Prostate gland (tissue), 2 donors: Measurements from ENCODE around the gene EPSTI1. TPM values are rescaled to one million over a fixed set of nuclear protein-coding genes. Genes with fewer than 3 reads are reported as not detected.
"Not testable (repeated sequence)": the region's sequence is repeated elsewhere in the genome, so short reads cannot be mapped to it uniquely, and the experiment has no call there.

Source experiments
- DNase-seq: peaks from one replicate; pipeline ENCODE4 v3.0.0-alpha.2; 2019; ENCODE audit warnings: low spot score
- H3K27ac ChIP-seq, 2 donors: fragments of 200-600 bp; sonication (generic); 2 replicates each; pipeline ENCODE4 v1.5.1; 2017 to 2019
- H3K27me3 ChIP-seq: fragments of 200-600 bp; sonication (generic); replicated peaks from 2 replicates; pipeline ENCODE4 v1.5.1; 2019; ENCODE audit not compliant: insufficient read depth
- H3K36me3 ChIP-seq, 2 donors: fragments of 200-600 bp; sonication (generic); 1 replicate in 1 of 2; 2 replicates in 1 of 2; pipeline versions ENCODE4 v1.5.1 to v1.8.1; 2017 to 2019
- H3K4me1 ChIP-seq: fragments of 200-600 bp; sonication (generic); replicated peaks from 2 replicates; pipeline ENCODE4 v1.5.1; 2019
- H3K4me3 ChIP-seq, 2 donors: fragments of 200-600 bp; sonication (generic); 2 replicates each; pipeline ENCODE4 v1.5.1; 2017 to 2019
- H3K9me3 ChIP-seq: fragments of 200-600 bp; sonication (generic); 2 replicates; pipeline ENCODE4 v1.5.1; 2017
- CTCF ChIP-seq, 4 experiments: fragments of 200-600 bp in 2 of 4; fragments of 450-650 bp in 2 of 4; sonication (generic) in 2 of 4; IDR thresholded peaks; 1 replicate in 3 of 4; 2 replicates in 1 of 4; pipeline ENCODE4 v1.5.1; 2016 to 2019; ENCODE audit warnings: antibody characterized with exemption in 4 of 4, mild to moderate bottlenecking in 2 of 4, moderate library complexity in 2 of 4
- POLR2A ChIP-seq: fragments of 450-650 bp; IDR thresholded peaks from one replicate; pipeline ENCODE4 v1.6.1; 2016; ENCODE audit warnings: antibody characterized with exemption, mild to moderate bottlenecking
- POLR2AphosphoS5 ChIP-seq: sonication (generic); formaldehyde crosslinking; IDR thresholded peaks from one replicate; pipeline ENCODE4 v1.6.1; 2017; ENCODE audit warnings: antibody characterized with exemption
- WGBS: methylation state at CpG from one replicate; pipeline ENCODE4 v1.1.5; 2018; 5-methylcytosine and 5-hydroxymethylcytosine counted together
- intact Hi-C: fragments of 100-400 bp; cut with DNase I; formaldehyde crosslinking; loops from one replicate; pipeline ENCODE4 v1.14.2; 2022
- total RNA-seq, 2 donors: library from RNA; depleted of rRNA; stranded (reverse); fragments of >200 nt; gene quantifications; one replicate each; pipeline ENCODE4 v1.1.0, GENCODE V29; 2016

Gene EPSTI1, protein sequence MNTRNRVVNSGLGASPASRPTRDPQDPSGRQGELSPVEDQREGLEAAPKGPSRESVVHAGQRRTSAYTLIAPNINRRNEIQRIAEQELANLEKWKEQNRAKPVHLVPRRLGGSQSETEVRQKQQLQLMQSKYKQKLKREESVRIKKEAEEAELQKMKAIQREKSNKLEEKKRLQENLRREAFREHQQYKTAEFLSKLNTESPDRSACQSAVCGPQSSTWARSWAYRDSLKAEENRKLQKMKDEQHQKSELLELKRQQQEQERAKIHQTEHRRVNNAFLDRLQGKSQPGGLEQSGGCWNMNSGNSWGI
- 1 to 10 TPM; 1.7 to 8.0 TPM for total RNA-seq

GRCh38 chr13:42991898-42992763, at the start of gene EPSTI1:
EPSTI1 (minus strand) TSS chr13:42992241; CDS start chr13:42992165, 76 bp downstream.
- TF ChIP-seq POLR2AphosphoS5: no peak
- TF ChIP-seq CTCF (IDR thresholded peaks at IDR 0.05): no peak
- no peak for TF ChIP-seq POLR2A
- intact Hi-C loops: loop anchor here (5.0 kb wide), 1 partner anchor 45 kb away; no protein-coding TSS in a partner anchor
- Histone ChIP-seq H3K4me1 (peaks cover 3% of the 10 kb centered on the region), H3K27ac (peak within 1 kb of the TSS; percentile 79 to 82), H3K4me3 (peak within 1 kb of the TSS; percentile 46 to 56), H3K36me3 (no peaks in the 10 kb centered on the region), H3K27me3 (no peaks in the 10 kb centered on the region), H3K9me3 (no peaks in the 10 kb centered on the region)
- peak; percentile 47 for DNase-seq
- WGBS: 5% methylated on average over 45 of the region's 45 CpGs

- H3K36me3 ChIP-seq: no peaks in the 10 kb centered on the region
- intact Hi-C loops: no loop called here
- no peaks in the 10 kb centered on the region for H3K9me3 ChIP-seq
- 92% methylated on average over 1 of the region's 1 CpG for WGBS
- no peak overlapping the region for H3K4me3 ChIP-seq
- no peaks in the 10 kb centered on the region for H3K4me1 ChIP-seq
- no peak overlapping the region for H3K27ac ChIP-seq
- TF ChIP-seq POLR2AphosphoS5: no peak
- TF ChIP-seq POLR2A: no peak
- no peak for TF ChIP-seq CTCF (IDR thresholded peaks at IDR 0.05)
- DNase-seq: no peak
- no peaks in the 10 kb centered on the region for H3K27me3 ChIP-seq
These were observed 49.4 kb upstream of the EPSTI1 start for GRCh38 chr13:43041369-43041921.

DNA sequence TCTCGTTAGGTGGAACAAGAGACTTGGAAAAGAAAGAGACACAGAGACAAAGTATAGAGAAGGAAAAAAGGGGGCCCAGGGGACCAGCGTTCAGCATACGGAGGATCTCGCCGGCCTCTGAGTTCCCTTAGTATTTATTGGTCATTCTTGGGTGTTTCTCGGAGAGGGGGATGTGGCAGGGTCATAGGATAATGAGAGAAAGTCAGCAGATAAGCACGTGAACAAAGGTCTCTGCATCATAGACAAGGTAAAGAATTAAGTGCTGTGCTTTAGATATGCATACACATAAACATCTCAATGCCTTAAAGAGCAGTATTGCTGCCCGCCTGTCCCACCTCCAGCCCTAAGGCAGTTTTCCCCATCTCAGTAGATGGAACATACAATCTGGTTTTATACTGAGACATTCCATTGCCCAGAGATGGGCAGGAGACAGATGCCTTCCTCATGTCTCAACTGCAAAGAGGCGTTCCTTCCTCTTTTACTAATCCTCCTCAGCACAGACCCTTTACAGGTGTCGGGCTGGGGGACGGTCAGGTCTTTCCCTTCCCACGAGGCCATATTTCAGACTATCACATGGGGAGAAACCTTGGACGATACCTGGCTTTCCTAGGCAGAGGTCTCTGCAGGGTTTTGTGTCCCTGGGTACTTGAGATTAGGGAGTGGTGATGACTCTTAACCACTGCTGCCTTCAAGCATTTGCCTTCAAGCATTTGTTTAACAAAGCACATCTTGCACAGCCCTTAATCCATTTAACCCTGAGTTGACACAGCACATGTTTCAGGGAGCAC, 48.7 kb upstream of the EPSTI1 start:
- intact Hi-C loops, H3K4me3 ChIP-seq, H3K36me3 ChIP-seq, H3K4me1 ChIP-seq, DNase-seq, H3K27ac ChIP-seq, H3K9me3 ChIP-seq, H3K27me3 ChIP-seq: not testable (repeated sequence)
- 94% methylated on average over 13 of the region's 13 CpGs for WGBS

- intact Hi-C loops: loop anchor here (5.0 kb wide), 1 partner anchor 48 kb away; the partner anchor contains the start of gene EPSTI1
- Histone ChIP-seq H3K27ac (no peak overlapping the region), H3K4me3 (no peak overlapping the region), H3K27me3 (no peaks in the 10 kb centered on the region), H3K36me3 (no peaks in the 10 kb centered on the region), H3K9me3 (no peaks in the 10 kb centered on the region), H3K4me1 (no peaks in the 10 kb centered on the region)
- WGBS: 96% methylated on average over 2 of the region's 2 CpGs
- no peak for DNase-seq
- TF ChIP-seq POLR2AphosphoS5: no peak
These were observed 47.9 kb upstream of the EPSTI1 start for GRCh38 chr13:43039966-43040365.

DNA sequence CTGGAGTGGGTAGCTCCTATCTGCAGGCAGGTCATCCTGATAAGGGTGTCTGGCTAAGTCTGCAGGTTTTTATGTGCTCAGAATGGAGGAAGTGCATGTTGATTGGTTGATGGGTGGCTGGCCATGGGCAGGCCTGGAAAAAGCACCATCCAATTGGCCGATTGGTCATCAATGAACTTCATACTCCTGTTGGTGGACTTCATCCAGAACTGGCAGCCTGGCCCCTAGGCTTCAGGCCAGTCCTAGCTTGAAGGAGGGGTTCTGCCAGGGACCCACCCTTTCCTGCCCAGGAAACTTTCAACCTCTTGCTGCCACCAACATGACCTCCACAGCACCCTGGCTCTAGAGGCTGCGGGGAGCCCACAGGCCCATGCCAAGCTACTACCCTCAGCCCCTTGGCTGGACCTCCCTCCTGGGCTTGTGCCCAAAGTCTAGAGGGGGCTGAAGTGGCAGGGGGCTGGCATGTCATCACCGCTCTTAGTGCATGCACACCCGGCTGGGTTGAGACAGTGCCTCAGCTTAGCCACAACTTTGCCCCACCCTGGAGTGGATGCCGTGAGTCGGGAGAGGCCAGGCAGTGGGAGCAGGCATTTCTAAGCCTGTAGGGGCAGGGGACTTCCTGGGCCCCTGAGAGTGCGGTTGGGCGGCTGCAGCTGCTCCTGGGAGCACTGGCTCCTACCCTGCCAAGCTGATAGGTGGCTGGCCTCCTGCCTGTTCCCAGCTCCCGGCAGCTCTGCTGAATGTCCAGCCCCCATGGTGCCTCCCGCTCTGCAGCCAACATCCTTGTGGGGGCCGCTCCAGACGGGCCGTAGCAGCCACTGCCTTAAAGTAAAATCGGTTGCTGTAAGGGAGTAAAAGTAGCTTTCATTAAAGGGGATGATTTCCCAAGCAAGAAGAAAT, 44.6 kb upstream of the EPSTI1 start:
- TF ChIP-seq POLR2AphosphoS5: no peak
- no peak for TF ChIP-seq CTCF (IDR thresholded peaks at IDR 0.05)
- TF ChIP-seq POLR2A: no peak
- Histone ChIP-seq H3K9me3 (no peaks in the 10 kb centered on the region), H3K36me3 (no peaks in the 10 kb centered on the region), H3K4me3 (no peak overlapping the region), H3K27ac (no peak overlapping the region), H3K27me3 (no peaks in the 10 kb centered on the region), H3K4me1 (no peaks in the 10 kb centered on the region)
- WGBS: 82% methylated on average over 14 of the region's 14 CpGs
- intact Hi-C loops: loop anchor here (5.0 kb wide), 1 partner anchor 44 kb away; the partner anchor contains the start of gene EPSTI1
- DNase-seq: no peak
